ENCODE data around the gene PIERCE2. TPM values are rescaled to one million over a fixed set of nuclear protein-coding genes. Genes with fewer than 3 reads are reported as not detected.

PIERCE2 gene
- total and polyA plus RNA-seq, 2 of the 13 experiments (the other 11 are each of a cell fraction or from before 2014, with no cell fraction given), result 0.09 TPM; not detected in 1

DNA sequence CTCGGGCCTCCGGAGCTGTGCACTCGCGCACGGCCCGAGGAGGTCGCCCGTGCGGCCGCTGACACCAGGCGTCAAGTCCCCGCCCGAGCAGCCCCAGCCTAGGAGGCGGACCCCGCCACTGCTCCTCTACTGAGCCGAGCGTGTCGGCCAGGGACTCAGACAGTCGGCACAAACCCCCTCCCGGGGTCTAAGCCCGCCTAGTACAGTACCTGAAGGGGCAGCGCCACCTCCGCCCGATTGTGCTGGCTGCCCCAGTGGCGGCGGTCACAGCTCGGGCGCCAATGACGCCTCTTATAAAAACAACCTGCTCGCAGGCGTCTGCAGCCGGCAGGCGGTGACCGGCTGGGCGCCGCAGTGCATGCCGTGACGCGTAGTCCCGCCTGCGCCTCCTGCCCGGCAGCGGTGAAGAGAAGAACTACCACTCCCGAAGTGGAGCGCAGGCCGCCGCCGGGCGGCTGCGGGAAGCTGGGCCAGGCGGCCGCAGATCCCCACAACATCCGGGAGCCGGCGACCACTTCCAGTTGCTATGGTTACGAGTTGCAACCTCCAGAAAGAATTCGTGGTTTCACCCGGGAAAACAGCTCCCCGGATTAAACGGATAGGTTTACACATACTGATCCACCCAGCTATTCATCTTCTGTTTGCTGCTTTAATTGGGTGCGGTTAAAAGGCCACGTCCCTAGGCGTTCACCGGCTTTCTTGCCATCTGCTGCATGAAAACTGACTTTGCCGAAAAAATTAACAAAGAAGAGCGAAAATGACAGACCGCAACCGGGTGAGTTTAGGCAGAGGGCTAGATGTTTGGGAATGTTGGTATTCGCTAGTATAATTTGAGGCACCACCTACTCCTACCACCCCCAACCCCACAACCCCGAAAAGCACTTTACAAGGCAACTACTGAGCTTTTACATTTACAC lies at the start of gene PIERCE2, which contains the start of gene CCPG1 (continued):
- TF ChIP-seq ZBTB40 (IDR thresholded peaks at IDR 0.05) (no peak), ZBTB40 (CRISPR knock-in tag; IDR thresholded peaks at IDR 0.05) (no peak), ZEB1 (IDR thresholded peaks at IDR 0.05; ENCODE audit: insufficient replicate concordance, low read depth) (no peak), ZBTB43 (CRISPR knock-in tag; conservative IDR thresholded peaks at IDR 0.05) (no peak), FOSL1 (CRISPR knock-in tag; IDR thresholded peaks at IDR 0.05; ENCODE audit: borderline replicate concordance) (no peak), ZNF563 (CRISPR knock-in tag; IDR thresholded peaks at IDR 0.05) (peak; percentile 63; the same call in 1 of the 2 replicates), ZNF180 (CRISPR knock-in tag; IDR thresholded peaks at IDR 0.05; ENCODE audit: borderline replicate concordance, low read depth) (no peak), NFATC3 (CRISPR knock-in tag; IDR thresholded peaks at IDR 0.05) (no peak), SMAD9 (CRISPR knock-in tag; IDR thresholded peaks at IDR 0.05) (no peak), CHD4 (IDR thresholded peaks at IDR 0.05; ENCODE audit: borderline replicate concordance, low read length) (no peak), U2AF1 (optimal IDR thresholded peaks at IDR 0.05; ENCODE audit: low read depth, low read length) (no peak), ZNF33A (CRISPR knock-in tag; IDR thresholded peaks at IDR 0.05; ENCODE audit: borderline replicate concordance) (0 out of 2 replicates have a peak, but pooled peaks have one; percentile 29), GATAD1 (CRISPR knock-in tag; IDR thresholded peaks at IDR 0.05) (peak; percentile 50; the same call in 1 of the 2 replicates), HMG20B (CRISPR knock-in tag; conservative IDR thresholded peaks at IDR 0.05) (no peak)
- TF ChIP-seq, protein P1, sequence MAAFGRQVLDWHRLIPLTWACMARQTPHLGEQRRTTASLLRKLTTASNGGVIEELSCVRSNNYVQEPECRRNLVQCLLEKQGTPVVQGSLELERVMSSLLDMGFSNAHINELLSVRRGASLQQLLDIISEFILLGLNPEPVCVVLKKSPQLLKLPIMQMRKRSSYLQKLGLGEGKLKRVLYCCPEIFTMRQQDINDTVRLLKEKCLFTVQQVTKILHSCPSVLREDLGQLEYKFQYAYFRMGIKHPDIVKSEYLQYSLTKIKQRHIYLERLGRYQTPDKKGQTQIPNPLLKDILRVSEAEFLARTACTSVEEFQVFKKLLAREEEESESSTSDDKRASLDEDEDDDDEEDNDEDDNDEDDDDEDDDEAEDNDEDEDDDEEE (CRISPR knock-in tag; IDR thresholded peaks at IDR 0.05), result no peak
- TF ChIP-seq, protein P2, sequence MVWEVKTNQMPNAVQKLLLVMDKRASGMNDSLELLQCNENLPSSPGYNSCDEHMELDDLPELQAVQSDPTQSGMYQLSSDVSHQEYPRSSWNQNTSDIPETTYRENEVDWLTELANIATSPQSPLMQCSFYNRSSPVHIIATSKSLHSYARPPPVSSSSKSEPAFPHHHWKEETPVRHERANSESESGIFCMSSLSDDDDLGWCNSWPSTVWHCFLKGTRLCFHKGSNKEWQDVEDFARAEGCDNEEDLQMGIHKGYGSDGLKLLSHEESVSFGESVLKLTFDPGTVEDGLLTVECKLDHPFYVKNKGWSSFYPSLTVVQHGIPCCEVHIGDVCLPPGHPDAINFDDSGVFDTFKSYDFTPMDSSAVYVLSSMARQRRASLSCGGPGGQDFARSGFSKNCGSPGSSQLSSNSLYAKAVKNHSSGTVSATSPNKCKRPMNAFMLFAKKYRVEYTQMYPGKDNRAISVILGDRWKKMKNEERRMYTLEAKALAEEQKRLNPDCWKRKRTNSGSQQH (CRISPR knock-in tag; IDR thresholded peaks at IDR 0.05; ENCODE audit: low read depth), result no peak; the same call in 1 of the 2 replicates

Measured in HepG2 (cell line).